Renal cortical epithelial cell (primary cell): ENCODE data around the gene CRTC1. TPM values are rescaled to one million over a fixed set of nuclear protein-coding genes. Genes with fewer than 3 reads are reported as not detected.

Source experiments
- DNase-seq: peaks from one replicate; pipeline ENCODE4 v3.0.0-alpha.2; 2011; ENCODE audit warnings: low read depth
- total RNA-seq: library from RNA; depleted of rRNA; stranded (reverse); fragments of >200 nt; gene quantifications from 2 replicates; pipeline ENCODE4 v1.2.3, GENCODE V29; 2014

CRTC1 gene
- total RNA-seq, 1 donor from 2014 or later, result 3.2 TPM

GRCh38 chr19:18768046-18768771, 84.7 kb downstream of the CRTC1 start:
- DNase-seq, result no peak

GRCh38 chr19:18768997-18769891, 85.8 kb downstream of the CRTC1 start:
- peak; percentile 17 for DNase-seq

- no peak for DNase-seq
These were observed 86.6 kb downstream of the CRTC1 start for GRCh38 chr19:18769989-18770528.

- no peak for DNase-seq
These were observed 87.3 kb downstream of the CRTC1 start for GRCh38 chr19:18770663-18771327.

- no peak for DNase-seq
These were observed 88.1 kb downstream of the CRTC1 start for GRCh38 chr19:18771328-18772242.

- no peak for DNase-seq
These were observed 89.4 kb downstream of the CRTC1 start for GRCh38 chr19:18772620-18773587.

- no peak for DNase-seq
These were observed 90.2 kb downstream of the CRTC1 start for GRCh38 chr19:18773682-18774081.

- no peak for DNase-seq
These were observed 90.6 kb downstream of the CRTC1 start for GRCh38 chr19:18774107-18774506.

- no peak for DNase-seq
These were observed 91.4 kb downstream of the CRTC1 start for GRCh38 chr19:18774782-18775444.

GRCh38 chr19:18775586-18776287, 92.3 kb downstream of the CRTC1 start:
- no peak for DNase-seq

GRCh38 chr19:18776288-18776594, 92.8 kb downstream of the CRTC1 start:
- DNase-seq, result no peak

- DNase-seq, result no peak
These were observed 93.3 kb downstream of the CRTC1 start for GRCh38 chr19:18776736-18777135.

- no peak for DNase-seq
These were observed 94.0 kb downstream of the CRTC1 start for GRCh38 chr19:18777301-18778075.

GRCh38 chr19:18778076-18778389, 94.6 kb downstream of the CRTC1 start:
- DNase-seq, result no peak

GRCh38 chr19:18778826-18779495, 95.5 kb downstream of the CRTC1 start:
- DNase-seq, result no peak

GRCh38 chr19:18780081-18780480, 96.6 kb downstream of the CRTC1 start:
- DNase-seq, result no peak

- no peak for DNase-seq
These were observed 97.2 kb downstream of the CRTC1 start for GRCh38 chr19:18780631-18781030.
